Liver (tissue), 9 donors: ENCODE results near the gene PTCH2. TPM values are rescaled to one million over a fixed set of nuclear protein-coding genes. Genes with fewer than 3 reads are reported as not detected.
"Not testable (repeated sequence)": the region's sequence is repeated elsewhere in the genome, so short reads cannot be mapped to it uniquely, and the experiment has no call there.

Experiments
- DNase-seq: peaks from one replicate; pipeline ENCODE4 v3.0.0-alpha.2; 2017; ENCODE audit warnings: low spot score
- H3K27ac ChIP-seq, 2 donors: one replicate each; pipeline ENCODE4 v1.7.0; 2013; ENCODE audit warnings: inconsistent platforms in 2 of 2, low read length in 2 of 2, control low read depth in 1 of 2, low read depth in 1 of 2, mild to moderate bottlenecking in 1 of 2
- H3K27me3 ChIP-seq, 4 donors: one replicate each; pipeline versions ENCODE4 v1.6.1 to v1.7.0; 2013; ENCODE audit warnings: low read length in 3 of 4, inconsistent platforms in 1 of 4, mild to moderate bottlenecking in 1 of 4, moderate library complexity in 1 of 4; ENCODE audit not compliant: control insufficient read depth in 4 of 4, insufficient read depth in 4 of 4
- H3K36me3 ChIP-seq, 4 donors: one replicate each; pipeline versions ENCODE4 v1.6.1 to v1.7.0; 2013; ENCODE audit warnings: low read length in 3 of 4, mild to moderate bottlenecking in 3 of 4, low read depth in 1 of 4, moderate library complexity in 1 of 4; ENCODE audit not compliant: control insufficient read depth in 4 of 4, insufficient read depth in 3 of 4
- H3K4me1 ChIP-seq, 4 donors: one replicate each; pipeline versions ENCODE4 v1.6.1 to v1.7.0; 2013; ENCODE audit warnings: low read length in 3 of 4, mild to moderate bottlenecking in 3 of 4, moderate library complexity in 1 of 4; ENCODE audit not compliant: control insufficient read depth in 4 of 4, insufficient read depth in 4 of 4
- H3K4me3 ChIP-seq, 3 donors: one replicate each; pipeline versions ENCODE4 v1.6.1 to v1.7.0; 2013; ENCODE audit warnings: low read length in 3 of 3, control low read depth in 1 of 3, low read depth in 1 of 3, mild to moderate bottlenecking in 1 of 3
- H3K9ac ChIP-seq, 2 donors: one replicate each; pipeline ENCODE4 v1.7.0; 2013; ENCODE audit warnings: low read length in 2 of 2, mild to moderate bottlenecking in 2 of 2, moderate library complexity in 2 of 2, control low read depth in 1 of 2, low read depth in 1 of 2
- H3K9me3 ChIP-seq, 4 donors: one replicate each; pipeline versions ENCODE4 v1.6.1 to v1.7.0; 2013; ENCODE audit warnings: low read length in 3 of 4; ENCODE audit not compliant: control insufficient read depth in 4 of 4
- EGR1 ChIP-seq, 2 donors: IDR thresholded peaks; 2 replicates each; pipeline ENCODE4 v1.6.1; 2016 to 2018; ENCODE audit warnings: antibody characterized with exemption in 2 of 2, low read depth in 2 of 2
- FOXA1 ChIP-seq: IDR thresholded peaks from 2 replicates; pipeline ENCODE4 v1.6.1; 2016; ENCODE audit warnings: antibody characterized with exemption
- FOXA2 ChIP-seq: IDR thresholded peaks from 2 replicates; pipeline ENCODE4 v1.6.1; 2016; ENCODE audit warnings: antibody characterized with exemption
- GABPA ChIP-seq, 2 donors: IDR thresholded peaks in 1 of 2; conservative IDR thresholded peaks in 1 of 2; 2 replicates each; pipeline ENCODE4 v1.6.1; 2016; ENCODE audit warnings: antibody characterized with exemption in 2 of 2, mild to moderate bottlenecking in 1 of 2, moderate library complexity in 1 of 2
- HNF4A ChIP-seq, 2 donors: conservative IDR thresholded peaks; 2 replicates each; pipeline ENCODE4 v1.6.1; 2016; ENCODE audit warnings: antibody characterized with exemption in 2 of 2, mild to moderate bottlenecking in 2 of 2
- HNF4G ChIP-seq: IDR thresholded peaks from 2 replicates; pipeline ENCODE4 v1.6.1; 2016; ENCODE audit warnings: antibody characterized with exemption
- JUND ChIP-seq, 2 donors: IDR thresholded peaks; 2 replicates each; pipeline ENCODE4 v1.6.1; 2016; ENCODE audit warnings: antibody characterized with exemption in 2 of 2
- NR2F2 ChIP-seq: IDR thresholded peaks from 2 replicates; pipeline ENCODE4 v1.6.1; 2016; ENCODE audit warnings: antibody characterized with exemption
- RAD21 ChIP-seq, 2 donors: IDR thresholded peaks; 2 replicates each; pipeline ENCODE4 v1.6.1; 2016; ENCODE audit warnings: antibody characterized with exemption in 2 of 2, mild to moderate bottlenecking in 2 of 2
- RXRA ChIP-seq, 2 donors: IDR thresholded peaks; 2 replicates each; pipeline ENCODE4 v1.6.1; 2017 to 2018; ENCODE audit warnings: antibody characterized with exemption in 2 of 2, mild to moderate bottlenecking in 1 of 2
- SP1 ChIP-seq: IDR thresholded peaks from 2 replicates; pipeline ENCODE4 v1.6.1; 2018; ENCODE audit warnings: antibody characterized with exemption, mild to moderate bottlenecking
- TAF1 ChIP-seq: conservative IDR thresholded peaks from 2 replicates; pipeline ENCODE4 v1.6.1; 2016; ENCODE audit warnings: antibody characterized with exemption, mild to moderate bottlenecking
- YY1 ChIP-seq: IDR thresholded peaks from 2 replicates; pipeline ENCODE4 v1.6.1; 2016; ENCODE audit warnings: antibody characterized with exemption, mild to moderate bottlenecking
- WGBS: extraction: QIAGEN DNeasy Blood & Tissue Kit; methylation state at CpG from one replicate; pipeline ENCODE4 v1.1.7; 2013; 5-methylcytosine and 5-hydroxymethylcytosine counted together
- polyA plus RNA-seq, 2 donors: library from polyadenylated mRNA; stranded (reverse) in 1 of 2; unstranded in 1 of 2; fragments of 200-250 nt in 1 of 2; fragments of >200 nt in 1 of 2; fragmentation: Nextera tagmentation in 1 of 2; extraction: Ambion mirVana in 1 of 2; gene quantifications; one replicate each; pipeline versions ENCODE4 v1.2.1 to v1.2.3, GENCODE V29; 2013 to 2015
- total RNA-seq, 2 donors: library from RNA; depleted of rRNA; stranded (reverse); fragments of >200 nt; gene quantifications; one replicate each; pipeline ENCODE4 v1.2.3, GENCODE V29; 2014
- TF ChIP-seq, protein P1 (sequence below): fragments of 150-350 bp; IDR thresholded peaks from 2 replicates; pipeline ENCODE4 v1.5.1; 2017; ENCODE audit warnings: improper control_type of control experiment, low read depth, low read length; ENCODE audit not compliant: missing input control
- TF ChIP-seq, protein P2 (sequence below): IDR thresholded peaks from 2 replicates; pipeline ENCODE4 v1.6.1; 2016; ENCODE audit warnings: antibody characterized with exemption
- TF ChIP-seq, protein P3 (sequence below): IDR thresholded peaks from 2 replicates; pipeline ENCODE4 v1.6.1; 2016; ENCODE audit warnings: antibody characterized with exemption
- TF ChIP-seq, protein P4 (sequence below): IDR thresholded peaks from 2 replicates; pipeline ENCODE4 v1.6.1; 2016; ENCODE audit warnings: antibody characterized with exemption
- TF ChIP-seq, protein P5 (sequence below): IDR thresholded peaks from 2 replicates; pipeline ENCODE4 v1.6.1; 2016; ENCODE audit warnings: antibody characterized with exemption, mild to moderate bottlenecking
- donor health status: healthy.
- donor health status: healthy.
- donor health status: healthy.
- donor health status: healthy.
- donor health status: healthy.

The PTCH2 gene
- total and polyA plus RNA-seq, 4 donors, result 0.14 to 0.24 (median 0.16) TPM

DNA sequence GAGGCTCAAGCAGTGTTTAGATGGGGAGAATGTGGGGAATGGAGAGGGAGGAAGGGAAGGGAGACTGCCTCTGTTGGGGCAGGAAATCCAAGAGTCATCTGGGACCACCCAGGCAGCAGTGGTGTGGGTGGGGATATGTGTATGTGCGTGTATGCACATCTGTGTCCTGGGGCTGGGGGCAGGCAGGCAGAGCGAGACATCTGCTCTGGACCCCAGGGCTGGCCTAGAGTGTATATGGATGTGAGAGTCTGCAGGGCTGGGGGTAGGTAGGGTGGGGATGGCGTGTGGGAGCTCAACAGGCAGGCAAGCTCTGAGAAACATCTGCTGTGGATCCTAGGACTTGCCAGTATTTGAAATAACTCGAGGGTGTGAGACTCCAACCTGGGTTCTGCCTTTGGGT, 3.5 kb downstream of the PTCH2 start:
- no peak overlapping the region for H3K27ac ChIP-seq

DNA sequence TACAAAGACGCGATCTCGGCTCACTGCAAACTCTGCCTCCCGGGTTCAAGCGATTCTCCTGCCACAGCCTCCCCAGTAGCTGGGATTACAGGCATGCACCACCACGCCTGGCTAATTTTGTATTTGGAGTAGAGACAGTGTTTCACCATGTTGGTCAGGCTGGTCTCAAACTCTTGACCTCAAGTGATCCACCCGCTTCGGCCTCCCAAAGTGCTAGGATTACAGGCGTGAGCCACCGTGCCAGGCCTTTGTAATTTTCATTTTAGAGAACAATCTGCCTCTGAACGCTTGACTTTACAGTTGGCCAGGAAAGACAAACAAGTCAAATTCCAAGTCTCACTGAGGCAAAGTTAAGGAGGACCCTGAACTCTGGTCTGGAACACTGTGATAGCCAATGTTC, 4.8 kb downstream of the PTCH2 start:
- H3K36me3 ChIP-seq, DNase-seq, H3K27ac ChIP-seq, H3K27me3 ChIP-seq, H3K9ac ChIP-seq, H3K9me3 ChIP-seq, H3K4me1 ChIP-seq, H3K4me3 ChIP-seq: not testable (repeated sequence)
- 94% methylated on average over 11 of the region's 11 CpGs for WGBS

More for the DNA sequence above, 3.5 kb downstream of the PTCH2 start:
- no peak overlapping the region for H3K4me3 ChIP-seq
- no peaks in the 10 kb centered on the region for H3K27me3 ChIP-seq
- H3K9ac ChIP-seq, result no peak overlapping the region
- H3K9me3 ChIP-seq, result no peaks in the 10 kb centered on the region
- no peak for DNase-seq
- no peak for TF ChIP-seq EGR1 (IDR thresholded peaks at IDR 0.05; ENCODE audit: low read depth in 2 of 2)
- no peak for TF ChIP-seq GABPA (IDR thresholded peaks at IDR 0.05 in 1 of 2, conservative IDR thresholded peaks at IDR 0.05 in 1 of 2)
- no peak for TF ChIP-seq HNF4G
- TF ChIP-seq JUND (IDR thresholded peaks at IDR 0.05), result no peak
- TF ChIP-seq HNF4A (conservative IDR thresholded peaks at IDR 0.05), result no peak
- TF ChIP-seq, protein P1, sequence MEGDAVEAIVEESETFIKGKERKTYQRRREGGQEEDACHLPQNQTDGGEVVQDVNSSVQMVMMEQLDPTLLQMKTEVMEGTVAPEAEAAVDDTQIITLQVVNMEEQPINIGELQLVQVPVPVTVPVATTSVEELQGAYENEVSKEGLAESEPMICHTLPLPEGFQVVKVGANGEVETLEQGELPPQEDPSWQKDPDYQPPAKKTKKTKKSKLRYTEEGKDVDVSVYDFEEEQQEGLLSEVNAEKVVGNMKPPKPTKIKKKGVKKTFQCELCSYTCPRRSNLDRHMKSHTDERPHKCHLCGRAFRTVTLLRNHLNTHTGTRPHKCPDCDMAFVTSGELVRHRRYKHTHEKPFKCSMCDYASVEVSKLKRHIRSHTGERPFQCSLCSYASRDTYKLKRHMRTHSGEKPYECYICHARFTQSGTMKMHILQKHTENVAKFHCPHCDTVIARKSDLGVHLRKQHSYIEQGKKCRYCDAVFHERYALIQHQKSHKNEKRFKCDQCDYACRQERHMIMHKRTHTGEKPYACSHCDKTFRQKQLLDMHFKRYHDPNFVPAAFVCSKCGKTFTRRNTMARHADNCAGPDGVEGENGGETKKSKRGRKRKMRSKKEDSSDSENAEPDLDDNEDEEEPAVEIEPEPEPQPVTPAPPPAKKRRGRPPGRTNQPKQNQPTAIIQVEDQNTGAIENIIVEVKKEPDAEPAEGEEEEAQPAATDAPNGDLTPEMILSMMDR, result no peak
- no peak for TF ChIP-seq SP1
- TF ChIP-seq YY1, result no peak
- no peak for TF ChIP-seq FOXA2
- no peak for TF ChIP-seq RXRA (IDR thresholded peaks at IDR 0.05)
- TF ChIP-seq, protein P2, sequence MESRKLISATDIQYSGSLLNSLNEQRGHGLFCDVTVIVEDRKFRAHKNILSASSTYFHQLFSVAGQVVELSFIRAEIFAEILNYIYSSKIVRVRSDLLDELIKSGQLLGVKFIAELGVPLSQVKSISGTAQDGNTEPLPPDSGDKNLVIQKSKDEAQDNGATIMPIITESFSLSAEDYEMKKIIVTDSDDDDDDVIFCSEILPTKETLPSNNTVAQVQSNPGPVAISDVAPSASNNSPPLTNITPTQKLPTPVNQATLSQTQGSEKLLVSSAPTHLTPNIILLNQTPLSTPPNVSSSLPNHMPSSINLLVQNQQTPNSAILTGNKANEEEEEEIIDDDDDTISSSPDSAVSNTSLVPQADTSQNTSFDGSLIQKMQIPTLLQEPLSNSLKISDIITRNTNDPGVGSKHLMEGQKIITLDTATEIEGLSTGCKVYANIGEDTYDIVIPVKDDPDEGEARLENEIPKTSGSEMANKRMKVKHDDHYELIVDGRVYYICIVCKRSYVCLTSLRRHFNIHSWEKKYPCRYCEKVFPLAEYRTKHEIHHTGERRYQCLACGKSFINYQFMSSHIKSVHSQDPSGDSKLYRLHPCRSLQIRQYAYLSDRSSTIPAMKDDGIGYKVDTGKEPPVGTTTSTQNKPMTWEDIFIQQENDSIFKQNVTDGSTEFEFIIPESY, result no peak
- no peak for TF ChIP-seq RAD21 (IDR thresholded peaks at IDR 0.05)
- TF ChIP-seq, protein P3, sequence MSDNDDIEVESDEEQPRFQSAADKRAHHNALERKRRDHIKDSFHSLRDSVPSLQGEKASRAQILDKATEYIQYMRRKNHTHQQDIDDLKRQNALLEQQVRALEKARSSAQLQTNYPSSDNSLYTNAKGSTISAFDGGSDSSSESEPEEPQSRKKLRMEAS, result no peak
- TF ChIP-seq TAF1, result no peak
- TF ChIP-seq, protein P4, sequence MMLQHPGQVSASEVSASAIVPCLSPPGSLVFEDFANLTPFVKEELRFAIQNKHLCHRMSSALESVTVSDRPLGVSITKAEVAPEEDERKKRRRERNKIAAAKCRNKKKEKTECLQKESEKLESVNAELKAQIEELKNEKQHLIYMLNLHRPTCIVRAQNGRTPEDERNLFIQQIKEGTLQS, result no peak
- TF ChIP-seq, protein P5, sequence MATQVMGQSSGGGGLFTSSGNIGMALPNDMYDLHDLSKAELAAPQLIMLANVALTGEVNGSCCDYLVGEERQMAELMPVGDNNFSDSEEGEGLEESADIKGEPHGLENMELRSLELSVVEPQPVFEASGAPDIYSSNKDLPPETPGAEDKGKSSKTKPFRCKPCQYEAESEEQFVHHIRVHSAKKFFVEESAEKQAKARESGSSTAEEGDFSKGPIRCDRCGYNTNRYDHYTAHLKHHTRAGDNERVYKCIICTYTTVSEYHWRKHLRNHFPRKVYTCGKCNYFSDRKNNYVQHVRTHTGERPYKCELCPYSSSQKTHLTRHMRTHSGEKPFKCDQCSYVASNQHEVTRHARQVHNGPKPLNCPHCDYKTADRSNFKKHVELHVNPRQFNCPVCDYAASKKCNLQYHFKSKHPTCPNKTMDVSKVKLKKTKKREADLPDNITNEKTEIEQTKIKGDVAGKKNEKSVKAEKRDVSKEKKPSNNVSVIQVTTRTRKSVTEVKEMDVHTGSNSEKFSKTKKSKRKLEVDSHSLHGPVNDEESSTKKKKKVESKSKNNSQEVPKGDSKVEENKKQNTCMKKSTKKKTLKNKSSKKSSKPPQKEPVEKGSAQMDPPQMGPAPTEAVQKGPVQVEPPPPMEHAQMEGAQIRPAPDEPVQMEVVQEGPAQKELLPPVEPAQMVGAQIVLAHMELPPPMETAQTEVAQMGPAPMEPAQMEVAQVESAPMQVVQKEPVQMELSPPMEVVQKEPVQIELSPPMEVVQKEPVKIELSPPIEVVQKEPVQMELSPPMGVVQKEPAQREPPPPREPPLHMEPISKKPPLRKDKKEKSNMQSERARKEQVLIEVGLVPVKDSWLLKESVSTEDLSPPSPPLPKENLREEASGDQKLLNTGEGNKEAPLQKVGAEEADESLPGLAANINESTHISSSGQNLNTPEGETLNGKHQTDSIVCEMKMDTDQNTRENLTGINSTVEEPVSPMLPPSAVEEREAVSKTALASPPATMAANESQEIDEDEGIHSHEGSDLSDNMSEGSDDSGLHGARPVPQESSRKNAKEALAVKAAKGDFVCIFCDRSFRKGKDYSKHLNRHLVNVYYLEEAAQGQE, result no peak
- no peak for TF ChIP-seq FOXA1
- TF ChIP-seq NR2F2, result no peak
- H3K36me3 ChIP-seq, result no peaks in the 10 kb centered on the region
- H3K4me1 ChIP-seq, result peaks cover 0 to 8% (median 6%) of the 10 kb centered on the region in 4 donors
- 80% methylated on average over 4 of the region's 4 CpGs for WGBS
